Dedifferentiated amniotic fluid mesenchymal stem cell (primary cell): ENCODE results near the gene BCL10.

Source experiments
- DNase-seq: peaks from one replicate; pipeline ENCODE4 v3.0.0-alpha.2; 2016; ENCODE audit errors: extremely low spot score

BCL10 gene

GRCh38 chr1:85220756-85221201, 55.7 kb downstream of the BCL10 start:
- peak; percentile 86 for DNase-seq

GRCh38 chr1:85219853-85220610, 56.4 kb downstream of the BCL10 start:
- no peak for DNase-seq

- no peak for DNase-seq
These were observed 59.7 kb downstream of the BCL10 start for GRCh38 chr1:85216697-85217096.
